BLaER1 treated with 17β-estradiol and CSF1 and Interleukin-3, amounts not matched to agents 10 nM and 100 nM (cell line): ENCODE measurements around the gene DAB1.
A peak's percentile ranks its signal among the peaks of the same experiment; 100 is the strongest.

ENCODE experiments used
- H3K27ac ChIP-seq, 11 experiments: shearing (Covaris generic); formaldehyde crosslinking; 2 replicates each; pipeline ENCODE4 v1.8.1; 2022
- H3K27me3 ChIP-seq, 11 experiments: shearing (Covaris generic); formaldehyde crosslinking; 2 replicates each; pipeline ENCODE4 v1.8.1; 2022
- H3K36me3 ChIP-seq, 11 experiments: shearing (Covaris generic); formaldehyde crosslinking; 2 replicates each; pipeline ENCODE4 v1.8.1; 2022
- H3K4me1 ChIP-seq, 10 experiments: shearing (Covaris generic); formaldehyde crosslinking; 2 replicates each; pipeline ENCODE4 v1.8.1; 2022
- H3K4me2 ChIP-seq, 11 experiments: shearing (Covaris generic); formaldehyde crosslinking; 2 replicates each; pipeline ENCODE4 v1.8.1; 2022
- H3K4me3 ChIP-seq, 10 experiments: shearing (Covaris generic); formaldehyde crosslinking; 2 replicates each; pipeline ENCODE4 v1.8.1; 2022
- H3K9ac ChIP-seq, 11 experiments: shearing (Covaris generic); formaldehyde crosslinking; 2 replicates each; pipeline ENCODE4 v1.8.1; 2022
- H3K9me3 ChIP-seq, 11 experiments: shearing (Covaris generic); formaldehyde crosslinking; replicated peaks in 1 of 11; 2 replicates each; pipeline ENCODE4 v1.8.1; 2022
- H4K20me1 ChIP-seq, 11 experiments: shearing (Covaris generic); formaldehyde crosslinking; 2 replicates each; pipeline ENCODE4 v1.8.1; 2022
- Cebpa-rat ChIP-seq, 11 experiments: shearing (Covaris generic); IDR thresholded peaks; 2 replicates each; pipeline ENCODE4 v1.8.1; 2022

Gene DAB1

DNA sequence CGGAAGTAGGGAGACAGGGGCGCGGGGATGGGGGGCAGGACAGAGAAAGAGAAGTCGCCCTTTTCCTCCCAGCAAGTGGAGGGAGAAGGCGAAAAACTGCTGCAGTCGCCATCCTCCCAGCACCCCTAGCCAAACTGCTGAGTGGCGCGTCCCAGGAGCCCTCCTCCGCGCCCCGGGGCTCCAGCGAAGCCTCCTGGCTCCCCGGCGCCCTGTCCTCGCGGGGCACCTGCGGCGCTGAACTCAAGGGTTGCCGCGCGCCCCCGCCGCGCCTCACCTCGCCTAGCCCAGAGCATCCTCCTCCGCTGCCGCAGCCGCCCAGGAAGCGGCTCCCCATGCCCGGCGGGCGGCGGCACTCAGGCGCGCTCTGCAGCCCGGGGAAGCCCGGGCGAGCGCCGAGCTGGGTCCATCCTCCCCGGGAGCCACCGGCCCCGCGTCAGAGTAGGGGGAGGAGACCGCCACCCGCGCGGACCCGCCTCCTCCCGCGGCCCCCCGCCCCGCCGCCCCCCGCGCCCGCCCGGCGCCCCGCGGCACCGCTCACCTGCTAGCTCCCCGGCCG lies at the start of gene DAB1:
DAB1 (minus strand) TSS at position 405 of the 556 bp plus-strand sequence. CDS start 133,030 bp downstream, outside the sequence.
- peak within 1 kb of the TSS; percentile 47 to 75 (median 68) for H3K4me3 ChIP-seq
- H3K27me3 ChIP-seq, result peaks cover 46 to 65% (median 62%) of the 10 kb centered on the region in 11 experiments

DNA sequence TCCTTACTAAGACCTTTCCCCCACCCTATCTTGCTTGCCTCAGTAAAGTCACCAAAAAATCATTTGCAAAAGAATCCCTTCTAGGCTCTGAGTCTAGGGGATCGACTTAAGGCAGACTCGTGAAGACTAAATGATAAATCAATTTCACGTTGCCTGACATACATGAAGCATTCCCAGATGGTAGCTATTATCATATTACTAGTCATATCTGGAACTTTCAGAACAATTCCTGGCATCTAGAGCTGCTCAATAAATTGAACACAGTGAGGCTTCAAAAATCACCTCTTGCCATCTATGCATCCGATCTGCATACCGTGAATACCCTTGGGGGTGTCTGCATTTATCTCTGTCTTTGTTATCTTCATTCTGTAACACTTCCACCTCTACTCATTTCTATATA lies 49.6 kb upstream of the DAB1 start:
- Histone ChIP-seq H3K4me1 (no peaks in the 10 kb centered on the region), H3K27me3 (no peaks in the 10 kb centered on the region), H3K36me3 (no peaks in the 10 kb centered on the region), H4K20me1 (no peaks in the 10 kb centered on the region), H3K4me3 (no peak overlapping the region), H3K4me2 (no peak overlapping the region), H3K9ac (no peak overlapping the region), H3K9me3 (0 out of 22 replicates have a peak, but pooled peaks cover 0 to 7% (median 0%) of the 10 kb centered on the region in 11 experiments), H3K27ac (no peak overlapping the region)
- no peak for TF ChIP-seq Cebpa-rat (IDR thresholded peaks at IDR 0.05)

More for the DNA sequence above, at the start of gene DAB1:
- Histone ChIP-seq H3K36me3 (no peaks in the 10 kb centered on the region), H3K27ac (no peak within 1 kb of the TSS), H3K9ac (peak within 1 kb of the TSS in 10 of 11 experiments; percentile 32 to 74 (median 54); a peak in 19 of 22 replicates), H3K4me2 (peak within 1 kb of the TSS; percentile 81 to 99 (median 97)), H3K4me1 (peaks cover 0 to 23% (median 7%) of the 10 kb centered on the region in 10 experiments; a peak in 9 of 20 replicates), H4K20me1 (no peaks in the 10 kb centered on the region; a peak in 1 of 22 replicates), H3K9me3 (no peaks in the 10 kb centered on the region)
- no peak for TF ChIP-seq Cebpa-rat (IDR thresholded peaks at IDR 0.05)

- Histone ChIP-seq H3K9me3 (0 out of 22 replicates have a peak, but pooled peaks cover 0 to 7% (median 0%) of the 10 kb centered on the region in 11 experiments), H3K9ac (no peak overlapping the region), H3K4me2 (no peak overlapping the region), H3K4me3 (no peak overlapping the region), H3K27ac (no peak overlapping the region), H4K20me1 (no peaks in the 10 kb centered on the region), H3K36me3 (no peaks in the 10 kb centered on the region), H3K27me3 (no peaks in the 10 kb centered on the region), H3K4me1 (no peaks in the 10 kb centered on the region)
- TF ChIP-seq Cebpa-rat (IDR thresholded peaks at IDR 0.05), result no peak
Measured at GRCh38 chr1:57471995-57472394, 48.1 kb upstream of the DAB1 start.

- no peak for TF ChIP-seq Cebpa-rat (IDR thresholded peaks at IDR 0.05)
- no peak overlapping the region for H3K9ac ChIP-seq
- no peak overlapping the region for H3K4me3 ChIP-seq
- 0 out of 22 replicates have a peak, but pooled peaks cover 0 to 7% (median 0%) of the 10 kb centered on the region in 11 experiments for H3K9me3 ChIP-seq
- no peaks in the 10 kb centered on the region for H3K36me3 ChIP-seq
- H3K27me3 ChIP-seq, result no peaks in the 10 kb centered on the region
- H3K4me1 ChIP-seq, result no peaks in the 10 kb centered on the region
- H4K20me1 ChIP-seq, result no peaks in the 10 kb centered on the region
- H3K27ac ChIP-seq, result no peak overlapping the region
- H3K4me2 ChIP-seq, result no peak overlapping the region
Measured at GRCh38 chr1:57470036-57470435, 46.2 kb upstream of the DAB1 start.

DNA sequence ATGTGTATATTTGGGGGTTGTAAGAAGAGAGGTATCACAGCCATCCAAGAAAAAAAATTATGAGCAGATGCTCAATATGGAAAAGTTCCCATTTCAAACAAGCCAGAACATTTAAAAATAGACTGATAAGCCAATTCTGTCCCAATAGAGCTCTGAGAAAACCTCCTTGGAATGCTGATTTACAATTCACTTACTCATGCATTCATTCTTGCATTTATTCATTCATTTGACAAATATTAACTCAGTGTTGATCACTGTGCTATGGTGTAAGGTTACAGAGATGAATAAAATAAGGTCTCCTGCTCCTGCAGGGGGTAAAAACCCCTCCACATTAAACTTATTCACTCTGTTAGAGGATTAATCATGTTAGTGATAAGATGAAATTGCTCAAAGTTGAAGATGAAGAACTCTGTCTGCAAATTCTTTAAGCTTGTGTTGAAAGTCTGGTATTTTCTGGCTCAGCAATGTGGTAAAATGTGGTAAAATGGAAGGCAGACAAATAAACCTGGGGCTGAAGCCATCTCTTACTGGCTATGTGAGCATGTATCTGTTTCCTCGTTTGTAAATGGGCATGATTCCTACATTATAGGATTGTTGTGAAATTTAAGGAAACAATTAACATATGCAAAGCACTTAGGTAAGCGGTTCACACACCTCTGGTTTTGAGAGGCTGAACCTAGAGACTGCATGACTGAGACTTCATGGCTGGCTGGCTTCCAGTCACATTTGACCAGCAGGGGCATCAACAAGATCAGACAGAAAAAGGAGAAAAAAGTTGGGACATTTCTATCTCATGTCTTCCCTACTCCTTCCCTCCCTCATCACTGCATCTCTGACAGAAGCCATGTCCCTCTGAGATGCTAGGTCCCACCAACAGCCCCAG lies 45.0 kb upstream of the DAB1 start:
- Histone ChIP-seq H3K4me3 (no peak overlapping the region), H3K4me1 (no peaks in the 10 kb centered on the region), H3K4me2 (no peak overlapping the region), H3K36me3 (no peaks in the 10 kb centered on the region), H3K27ac (no peak overlapping the region), H3K9ac (no peak overlapping the region), H3K27me3 (no peaks in the 10 kb centered on the region), H4K20me1 (no peaks in the 10 kb centered on the region), H3K9me3 (0 out of 22 replicates have a peak, but pooled peaks cover 0 to 7% (median 0%) of the 10 kb centered on the region in 11 experiments)
- TF ChIP-seq Cebpa-rat (IDR thresholded peaks at IDR 0.05), result no peak

GRCh38 chr1:57467830-57468229 lies 44.0 kb upstream of the DAB1 start:
- H3K4me1 ChIP-seq, result no peaks in the 10 kb centered on the region
- H3K4me3 ChIP-seq, result no peak overlapping the region
- H3K27me3 ChIP-seq, result no peaks in the 10 kb centered on the region
- H3K9ac ChIP-seq, result no peak overlapping the region
- H3K36me3 ChIP-seq, result no peaks in the 10 kb centered on the region
- H3K4me2 ChIP-seq, result no peak overlapping the region
- no peak overlapping the region for H3K27ac ChIP-seq
- H3K9me3 ChIP-seq, result 0 out of 22 replicates have a peak, but pooled peaks cover 0 to 7% (median 0%) of the 10 kb centered on the region in 11 experiments
- TF ChIP-seq Cebpa-rat (IDR thresholded peaks at IDR 0.05), result no peak
- no peaks in the 10 kb centered on the region for H4K20me1 ChIP-seq

- Histone ChIP-seq H3K36me3 (no peaks in the 10 kb centered on the region), H3K27me3 (no peaks in the 10 kb centered on the region), H3K4me1 (no peaks in the 10 kb centered on the region), H3K9ac (no peak overlapping the region), H3K4me3 (no peak overlapping the region), H3K27ac (no peak overlapping the region), H3K4me2 (no peak overlapping the region), H3K9me3 (no peaks in the 10 kb centered on the region), H4K20me1 (no peaks in the 10 kb centered on the region)
- TF ChIP-seq Cebpa-rat (IDR thresholded peaks at IDR 0.05), result no peak
Measured at GRCh38 chr1:57464756-57465155, 40.9 kb upstream of the DAB1 start.

DNA sequence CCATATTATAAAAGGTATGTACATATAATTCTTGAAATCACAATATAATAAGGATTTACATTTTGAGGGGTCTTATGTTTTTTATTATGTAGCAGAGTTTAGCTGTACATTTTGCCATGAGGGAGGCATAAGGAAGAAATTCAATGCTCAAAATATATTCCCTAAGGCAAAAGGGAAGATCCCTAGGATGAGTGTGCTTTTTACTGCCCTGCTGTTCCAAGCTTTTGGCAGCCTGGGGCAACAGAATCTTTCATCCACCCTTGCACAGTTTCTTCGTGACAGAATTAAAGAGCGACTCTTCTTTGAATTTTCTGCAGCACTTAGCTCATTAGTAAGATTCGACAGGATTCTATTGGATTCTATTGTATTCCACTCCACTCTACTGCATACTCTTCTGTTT lies 39.5 kb upstream of the DAB1 start:
- Histone ChIP-seq H3K9ac (no peak overlapping the region), H3K4me3 (no peak overlapping the region), H3K4me2 (no peak overlapping the region), H3K27ac (no peak overlapping the region), H3K9me3 (no peaks in the 10 kb centered on the region), H3K4me1 (no peaks in the 10 kb centered on the region), H3K27me3 (no peaks in the 10 kb centered on the region), H4K20me1 (no peaks in the 10 kb centered on the region), H3K36me3 (no peaks in the 10 kb centered on the region)
- no peak for TF ChIP-seq Cebpa-rat (IDR thresholded peaks at IDR 0.05)

DNA sequence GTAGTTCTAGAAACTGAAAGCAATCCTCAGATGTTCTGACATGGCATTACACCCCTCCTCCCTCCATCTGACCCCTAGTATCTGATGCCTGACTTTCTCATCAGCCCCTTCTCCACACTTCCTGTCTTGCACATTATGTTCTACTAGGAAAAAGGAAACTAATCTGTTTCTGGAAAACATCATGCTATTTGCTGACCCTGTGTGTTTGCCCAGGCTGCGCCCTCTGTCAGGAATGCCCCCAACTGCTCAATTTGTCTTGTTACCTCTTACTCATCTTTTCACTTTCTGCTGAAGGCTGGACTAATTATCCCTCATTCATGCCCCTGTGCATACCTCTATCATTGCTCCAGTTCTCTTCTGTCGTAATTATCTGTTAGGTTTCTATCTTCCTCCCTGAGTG lies 37.5 kb upstream of the DAB1 start:
- no peak overlapping the region for H3K4me2 ChIP-seq
- no peaks in the 10 kb centered on the region for H4K20me1 ChIP-seq
- H3K27me3 ChIP-seq, result no peaks in the 10 kb centered on the region
- TF ChIP-seq Cebpa-rat (IDR thresholded peaks at IDR 0.05), result no peak
- H3K4me3 ChIP-seq, result no peak overlapping the region
- no peaks in the 10 kb centered on the region for H3K4me1 ChIP-seq
- H3K9ac ChIP-seq, result no peak overlapping the region
- H3K36me3 ChIP-seq, result no peaks in the 10 kb centered on the region
- peaks cover 0 to 6% (median 0%) of the 10 kb centered on the region in 11 experiments; a peak in 3 of 22 replicates for H3K9me3 ChIP-seq
- no peak overlapping the region for H3K27ac ChIP-seq
